Measurements from ENCODE around the gene TMX1.
"Not testable (repeated sequence)": the region's sequence is repeated elsewhere in the genome, so short reads cannot be mapped to it uniquely, and the experiment has no call there.

Gene TMX1

DNA sequence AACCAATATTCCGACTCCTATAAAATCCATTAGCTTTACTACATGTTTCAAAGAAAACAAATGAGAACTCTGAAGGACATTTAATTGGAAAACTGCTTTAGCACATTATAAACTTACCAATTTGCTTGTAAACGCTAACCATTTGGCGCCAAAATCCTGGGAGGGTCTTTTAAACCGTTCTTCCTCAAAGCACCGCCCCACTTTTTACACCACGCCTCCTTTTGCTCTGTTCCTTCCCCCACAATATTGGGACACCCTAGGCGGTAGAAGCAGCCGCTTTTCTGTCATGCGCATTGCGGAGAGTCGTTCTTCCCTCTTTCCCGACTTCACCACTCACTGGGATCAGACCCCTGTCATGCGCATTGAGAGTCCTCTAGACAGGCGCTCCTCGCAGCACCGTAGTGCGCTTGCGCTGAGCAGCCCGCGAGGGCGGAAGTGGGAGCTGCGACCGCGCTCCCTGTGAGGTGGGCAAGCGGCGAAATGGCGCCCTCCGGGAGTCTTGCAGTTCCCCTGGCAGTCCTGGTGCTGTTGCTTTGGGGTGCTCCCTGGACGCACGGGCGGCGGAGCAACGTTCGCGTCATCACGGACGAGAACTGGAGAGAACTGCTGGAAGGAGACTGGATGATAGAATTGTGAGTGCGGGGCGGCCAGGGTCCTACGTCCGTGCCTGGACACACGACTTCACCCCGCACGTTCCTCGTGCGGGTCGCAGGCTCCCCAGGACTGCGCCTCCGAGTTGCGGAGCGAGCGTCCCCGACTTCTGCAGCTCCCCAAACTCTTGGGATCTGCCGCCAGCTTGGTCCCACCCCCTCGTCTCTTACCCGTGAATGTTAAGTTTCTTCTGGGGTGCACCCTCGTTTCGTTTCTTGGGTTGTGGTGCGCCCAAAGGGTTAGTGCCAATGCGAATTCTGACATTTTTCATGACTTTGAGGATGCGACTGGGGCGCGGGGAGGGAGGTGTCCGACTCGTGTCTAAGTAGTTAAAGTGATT, at the start of gene TMX1:
TMX1 (plus strand) TSS at position 435 of the 991 bp plus-strand sequence; CDS start at position 481, 46 bp downstream.
- DNase-seq (ENCODE audit: low read depth) = peak; percentile 86

DNA sequence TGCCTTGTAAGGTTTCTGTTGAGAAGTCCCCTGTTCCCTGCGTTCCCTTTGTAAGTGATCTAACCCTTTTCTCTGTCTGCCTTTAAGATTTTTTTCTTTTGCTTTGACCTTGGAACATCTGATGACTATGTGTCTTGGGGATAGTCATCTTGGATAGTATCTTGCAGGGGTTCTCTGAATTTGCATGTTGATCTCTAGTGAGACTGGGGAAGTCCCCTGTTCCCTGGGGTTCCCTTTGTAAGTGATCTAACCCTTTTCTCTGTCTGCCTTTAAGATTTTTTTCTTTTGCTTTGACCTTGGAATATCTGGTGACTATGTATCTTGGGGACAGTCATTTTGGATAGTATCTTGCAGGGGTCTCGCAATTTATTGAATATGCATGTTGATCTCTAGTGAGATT, 38.2 kb upstream of the TMX1 start:
- DNase-seq (ENCODE audit: low read depth) = no peak

DNA sequence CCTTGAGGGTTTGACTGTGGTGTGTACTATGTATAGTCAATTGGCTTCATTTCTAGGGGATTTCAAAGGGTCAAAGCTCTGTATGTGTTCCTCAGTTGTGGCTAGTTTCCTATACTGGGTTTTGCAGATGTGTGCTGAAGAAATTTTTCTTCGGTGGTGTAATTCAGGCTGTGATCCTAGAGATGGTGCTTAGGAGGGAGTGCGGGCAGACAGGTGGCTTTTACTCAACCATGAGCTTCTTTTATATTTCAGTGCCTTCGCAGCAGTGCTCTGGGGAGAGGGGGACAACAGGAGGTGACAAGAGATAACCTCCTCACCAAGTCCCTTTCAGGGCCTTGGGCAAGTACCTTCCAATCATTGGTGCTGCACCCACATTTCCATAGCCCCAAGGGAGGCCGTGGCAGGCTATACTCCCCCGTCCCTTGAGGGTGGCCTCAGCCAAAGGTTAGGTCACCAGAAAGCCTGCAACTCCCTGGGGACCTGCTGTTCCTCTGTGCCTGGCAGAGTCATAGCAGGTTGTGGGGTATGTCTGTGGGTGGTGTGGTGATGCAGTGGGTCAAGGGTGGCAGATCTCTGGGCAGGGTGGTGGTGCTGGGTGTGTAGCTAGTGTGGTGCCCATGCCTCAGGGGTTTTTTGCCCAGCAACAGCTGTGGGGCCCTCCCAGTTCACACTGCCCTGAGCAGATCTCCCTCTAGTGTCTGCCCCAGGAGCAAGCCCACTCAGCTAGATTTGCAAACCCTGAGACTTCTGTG, 37.0 kb upstream of the TMX1 start:
- no peak for DNase-seq (ENCODE audit: low read depth)

DNA sequence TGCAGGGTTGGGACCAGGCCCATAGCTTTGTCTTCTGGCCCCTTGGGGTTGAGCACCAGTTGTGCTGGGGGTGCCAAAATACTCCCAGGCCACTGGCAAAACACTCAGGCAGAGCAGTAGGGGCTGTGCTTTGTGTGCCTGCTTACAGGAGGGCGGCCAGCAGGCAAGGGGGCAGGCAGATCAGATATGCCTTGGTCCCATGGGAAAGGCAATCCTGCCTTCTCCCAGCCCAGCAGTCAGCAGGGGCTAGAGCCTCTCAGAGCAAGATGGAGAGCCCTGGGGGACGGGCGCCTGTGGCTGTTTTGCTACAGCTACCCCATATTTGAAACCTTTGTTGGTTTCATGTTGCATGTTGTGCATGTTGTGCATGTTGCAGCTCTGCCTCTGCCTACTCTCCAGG, 36.2 kb upstream of the TMX1 start:
- no peak for DNase-seq (ENCODE audit: low read depth)

- DNase-seq (ENCODE audit: low read depth) = no peak
Observed at GRCh38 chr14:51205486-51205885, 34.6 kb upstream of the TMX1 start.

GRCh38 chr14:51206462-51206861, 33.6 kb upstream of the TMX1 start:
- DNase-seq (ENCODE audit: low read depth) = no peak

- DNase-seq (ENCODE audit: low read depth) = no peak
Observed at GRCh38 chr14:51207621-51208020, 32.4 kb upstream of the TMX1 start.

DNA sequence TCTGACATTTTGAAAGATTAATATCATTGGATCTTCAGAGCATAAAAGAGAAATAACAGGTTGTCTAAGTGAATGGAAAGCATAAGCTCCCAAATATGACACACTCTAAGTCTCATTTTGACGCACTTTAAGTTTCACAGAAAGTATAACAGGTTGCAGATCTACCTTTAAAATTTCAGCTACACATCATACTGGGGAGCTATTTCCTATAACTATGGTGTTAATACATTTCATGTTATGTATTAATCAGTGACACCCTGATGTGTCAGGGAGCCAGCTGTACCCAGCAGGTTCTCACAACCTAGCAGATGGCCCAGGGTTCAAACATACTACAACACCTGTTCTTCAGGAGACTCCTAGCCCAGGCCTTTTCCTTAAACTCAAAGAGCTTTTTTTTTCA, 31.1 kb upstream of the TMX1 start:
- DNase-seq (ENCODE audit: low read depth) = no peak

GRCh38 chr14:51209457-51209856, 30.6 kb upstream of the TMX1 start:
- DNase-seq (ENCODE audit: low read depth) = no peak

GRCh38 chr14:51210594-51210993, 29.5 kb upstream of the TMX1 start:
- DNase-seq (ENCODE audit: low read depth) = no peak

GRCh38 chr14:51211149-51211548, 28.9 kb upstream of the TMX1 start:
- DNase-seq (ENCODE audit: low read depth) = no peak

DNA sequence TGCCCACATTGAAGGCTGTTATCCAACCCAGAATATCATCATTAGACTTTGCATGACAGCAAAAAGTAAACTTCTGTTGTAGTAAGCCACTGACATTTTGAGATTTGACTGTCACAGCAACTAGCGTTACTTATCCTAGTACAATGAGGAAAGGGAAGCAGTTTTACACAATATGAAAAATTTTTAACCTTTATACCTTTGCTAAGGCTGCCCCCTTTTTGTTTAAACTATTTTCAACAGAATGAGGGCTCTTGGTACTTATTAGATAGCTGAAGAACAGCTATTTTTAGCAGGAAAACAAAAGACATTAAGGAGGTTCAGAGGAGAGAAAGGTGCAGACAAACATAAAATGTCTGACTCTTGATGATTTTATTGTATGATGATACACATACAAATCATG, 23.4 kb upstream of the TMX1 start:
- DNase-seq (ENCODE audit: low read depth) = no peak

DNA sequence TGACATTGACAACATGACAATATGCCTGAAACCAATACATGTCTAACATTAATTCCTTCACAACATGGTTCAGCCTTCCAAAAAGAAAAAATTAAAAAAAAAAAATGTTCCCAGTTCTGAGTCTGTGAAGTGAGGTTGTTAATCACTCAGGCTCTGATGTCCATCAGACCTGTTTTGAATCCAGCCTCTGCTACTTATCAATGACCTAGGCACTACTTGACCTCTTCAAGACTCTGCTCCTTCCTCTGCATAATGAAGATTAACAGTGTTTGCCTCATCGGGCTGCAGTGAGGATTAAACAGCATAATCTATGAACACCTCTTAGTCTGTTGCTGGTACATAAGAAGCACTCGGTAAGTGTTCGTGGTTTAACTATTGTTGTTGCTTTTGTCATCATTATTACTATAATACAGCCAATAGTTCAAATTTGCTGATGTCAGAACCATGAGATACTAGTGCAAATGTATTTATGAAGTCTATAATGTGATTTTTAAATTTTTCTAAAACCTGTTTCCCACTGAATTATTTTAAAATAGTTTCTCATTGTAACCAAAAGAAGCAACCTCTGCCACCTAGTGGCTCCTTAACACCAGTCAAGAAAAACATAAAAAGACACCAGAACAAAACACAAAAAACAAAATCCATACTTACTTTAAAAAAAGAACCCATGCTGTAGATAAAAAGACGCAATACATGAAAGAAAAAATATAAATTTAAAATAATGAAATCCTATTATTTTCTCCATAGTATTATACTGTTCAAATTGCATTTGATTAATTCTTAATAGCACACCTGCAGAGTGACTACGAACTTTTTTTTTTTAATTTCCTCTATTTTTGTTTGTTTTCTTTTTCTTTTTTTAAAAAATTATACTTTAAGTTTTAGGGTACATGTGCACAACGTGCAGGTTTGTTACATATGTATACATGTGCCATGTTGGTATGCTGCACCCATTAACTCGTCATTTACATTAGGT, 20.3 kb upstream of the TMX1 start:
- DNase-seq (ENCODE audit: low read depth) = no peak

GRCh38 chr14:51223463-51223862, 16.6 kb upstream of the TMX1 start:
- DNase-seq (ENCODE audit: low read depth) = not testable (repeated sequence)

GRCh38 chr14:51224551-51224950, 15.5 kb upstream of the TMX1 start:
- DNase-seq (ENCODE audit: low read depth) = no peak

DNA sequence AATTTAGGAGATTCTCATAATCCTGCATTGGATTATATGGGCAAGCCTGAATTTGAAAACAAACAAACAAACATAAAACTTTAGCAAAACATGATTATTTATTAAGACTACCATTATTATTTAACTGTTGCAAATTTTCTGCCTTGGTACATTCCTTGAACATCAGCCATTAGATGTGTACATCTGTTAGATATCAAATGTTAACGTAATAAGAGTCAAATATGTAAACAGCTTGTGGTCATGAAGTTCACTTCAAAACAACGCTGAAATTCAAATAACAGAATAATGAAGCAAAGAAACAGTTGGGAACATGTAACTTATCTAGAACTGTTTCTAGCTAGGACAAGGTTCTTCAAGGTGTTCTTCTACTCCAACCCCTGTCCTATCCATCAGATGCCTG, 14.3 kb upstream of the TMX1 start:
- no peak for DNase-seq (ENCODE audit: low read depth)

DNA sequence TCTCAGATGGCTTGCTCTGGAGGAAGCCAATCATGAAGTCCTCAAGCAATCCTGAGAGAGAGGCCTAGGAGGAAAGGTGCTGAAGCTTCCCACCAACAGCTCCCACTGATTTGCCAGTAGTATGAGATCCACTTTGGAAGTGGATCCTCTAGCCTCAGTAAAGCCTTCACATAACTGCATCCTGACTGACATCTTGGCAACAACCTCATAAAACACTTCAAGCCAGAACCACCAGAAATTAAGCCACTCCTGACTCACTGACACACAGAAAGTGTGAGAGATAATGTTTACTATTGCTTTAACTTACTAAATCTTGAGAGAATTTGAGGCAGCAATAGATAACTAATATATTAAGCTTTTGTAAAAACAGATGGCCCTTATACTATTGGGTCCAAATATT, 11.7 kb upstream of the TMX1 start:
- no peak for DNase-seq (ENCODE audit: low read depth)

- DNase-seq (ENCODE audit: low read depth) = no peak
Observed at GRCh38 chr14:51228890-51229289, 11.2 kb upstream of the TMX1 start.

GRCh38 chr14:51236314-51236713, 3.7 kb upstream of the TMX1 start:
- DNase-seq (ENCODE audit: low read depth) = no peak

DNA sequence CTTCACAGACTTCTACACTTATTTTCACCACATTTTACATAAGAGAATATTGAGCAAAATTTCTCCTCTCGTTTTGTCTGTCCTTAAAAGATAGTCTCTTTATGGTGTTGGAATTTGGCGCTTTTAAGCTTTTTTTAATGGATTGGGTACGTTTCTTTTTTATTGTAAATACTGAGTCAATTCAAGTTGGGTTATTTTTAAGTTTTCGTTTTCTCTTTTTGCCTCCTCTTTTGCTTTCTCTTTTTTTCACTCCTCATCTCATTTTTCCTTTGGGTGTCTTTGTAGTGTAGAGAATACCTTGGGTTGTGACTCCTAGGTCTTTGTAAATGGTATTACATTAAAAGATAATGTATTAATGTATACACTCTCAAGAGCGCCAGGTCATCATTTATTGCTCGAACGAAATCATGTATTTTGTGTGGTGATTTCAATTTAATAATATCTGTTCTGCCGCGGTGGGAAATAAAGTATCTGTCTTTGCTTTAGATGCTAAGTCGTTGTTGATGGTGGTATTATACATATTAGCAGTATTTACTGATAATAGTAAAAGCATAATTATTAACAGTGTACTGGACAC, 845 bp downstream of the TMX1 start:
- DNase-seq (ENCODE audit: low read depth) = no peak
